Activated CD4-positive, alpha-beta T cell treated with anti-CD3 and anti-CD28 coated beads for 4 hours (primary cell): ENCODE measurements around the gene SGCD.

Source experiments
- DNase-seq, 2 donors: peaks; one replicate each; pipeline ENCODE4 v3.0.0-alpha.2; 2020

The SGCD gene

GRCh38 chr5:156405988-156406387 is 79.0 kb downstream of the SGCD start:
- no peak for DNase-seq

- DNase-seq, result no peak
Measured at GRCh38 chr5:156407251-156407650, 80.3 kb downstream of the SGCD start.

GRCh38 chr5:156409834-156410233 is 82.9 kb downstream of the SGCD start:
- no peak for DNase-seq

DNA sequence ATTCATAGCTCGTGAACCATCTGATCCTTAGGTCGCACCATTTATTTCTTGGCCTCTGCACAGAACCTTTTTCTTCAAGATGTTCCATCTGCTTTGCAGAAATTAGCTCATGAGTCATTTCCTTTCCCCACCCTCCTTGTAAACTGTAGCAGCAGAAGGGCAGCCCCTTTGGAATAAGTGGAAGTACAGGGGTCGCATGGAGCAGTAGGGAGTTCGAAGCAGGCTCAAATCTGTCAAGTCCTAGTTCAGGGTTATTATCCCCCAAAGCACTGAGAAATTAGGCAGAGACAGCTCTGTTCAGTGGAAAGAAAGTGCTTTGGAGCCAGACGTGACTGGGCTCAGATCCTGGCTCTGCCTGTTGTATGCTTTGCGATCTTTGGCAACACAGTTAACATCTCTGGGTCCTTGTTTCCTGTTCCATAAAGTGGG is 84.2 kb downstream of the SGCD start:
- DNase-seq, result no peak

GRCh38 chr5:156411957-156412356 is 85.0 kb downstream of the SGCD start:
- DNase-seq, result no peak

DNA sequence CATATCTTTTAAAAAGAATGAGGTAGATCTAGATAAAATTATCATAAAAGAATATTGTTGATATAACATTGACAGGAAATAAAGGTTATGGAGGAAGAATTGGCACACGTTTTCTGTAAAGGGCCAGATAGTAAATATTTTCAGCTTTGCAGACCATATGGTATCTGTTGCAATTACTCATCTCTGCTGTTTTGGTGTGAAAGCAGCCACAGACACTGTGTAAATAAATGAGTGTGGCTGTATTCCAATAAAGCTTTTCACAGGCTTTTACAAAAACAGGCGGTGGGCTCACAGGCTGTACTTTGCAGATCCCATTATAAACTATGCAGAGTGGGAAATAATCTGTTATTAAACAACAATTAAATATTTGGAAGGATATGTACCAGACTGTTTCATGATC is 87.4 kb downstream of the SGCD start:
- DNase-seq, result no peak

GRCh38 chr5:156419661-156420060 is 92.7 kb downstream of the SGCD start:
- DNase-seq, result no peak

DNA sequence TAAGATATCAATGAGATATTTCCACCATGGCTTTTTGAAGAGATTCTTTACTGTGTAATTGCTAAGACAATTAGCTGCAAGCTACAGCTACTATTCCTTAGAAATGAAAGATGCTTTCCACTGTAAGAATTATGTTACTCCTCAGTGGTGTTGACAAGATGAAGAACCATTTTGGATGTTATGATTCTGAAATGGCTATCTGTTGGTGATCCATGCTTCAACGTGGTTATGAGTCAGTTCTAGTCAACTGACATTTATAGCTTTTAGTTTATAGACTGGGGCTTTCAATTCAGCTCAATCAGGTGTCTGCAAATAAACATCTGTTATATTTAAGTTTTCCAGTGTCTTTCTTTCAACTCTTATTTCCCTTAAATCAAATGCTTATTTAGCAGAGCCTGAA is 93.7 kb downstream of the SGCD start:
- DNase-seq, result no peak

GRCh38 chr5:156421798-156422197 is 94.8 kb downstream of the SGCD start:
- DNase-seq, result no peak

DNA sequence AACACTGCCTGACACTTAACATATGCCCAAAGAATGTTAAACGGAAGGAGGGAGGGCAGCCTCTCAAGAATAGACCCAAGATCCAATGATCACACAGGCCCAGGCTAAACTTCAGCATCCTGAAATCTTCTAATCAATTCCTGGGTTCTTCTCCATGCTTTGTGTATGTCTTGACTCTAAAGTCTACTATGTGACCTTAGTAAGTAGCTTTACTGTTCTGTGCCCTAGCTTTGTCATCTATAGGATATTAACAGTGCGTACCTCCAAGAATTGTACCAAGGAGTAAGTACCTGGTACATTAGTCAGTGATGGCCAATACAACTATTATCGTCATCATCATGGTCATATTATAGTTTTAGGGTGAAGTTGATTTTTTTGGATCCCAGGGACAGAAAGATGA is 96.6 kb downstream of the SGCD start:
- DNase-seq, result no peak

DNA sequence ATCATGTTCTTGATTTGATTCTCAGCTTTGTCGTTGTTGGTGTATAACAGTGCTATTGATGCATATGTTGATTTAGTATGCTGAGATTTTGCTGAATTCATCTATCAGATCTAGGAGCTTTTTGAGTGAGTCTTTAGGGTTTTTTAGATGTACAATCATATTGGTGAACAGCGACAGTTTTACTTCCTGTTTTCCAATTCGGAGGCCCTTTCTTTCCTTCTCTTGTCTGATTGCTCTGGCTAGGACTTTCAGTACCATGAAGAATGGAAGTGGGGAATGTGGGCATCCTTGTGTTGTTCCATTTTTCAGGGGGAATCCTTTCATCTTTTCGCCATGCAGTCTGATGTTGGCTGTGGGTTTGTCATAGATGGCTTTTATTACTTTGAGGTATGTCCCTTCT is 100.4 kb downstream of the SGCD start:
- no peak for DNase-seq

DNA sequence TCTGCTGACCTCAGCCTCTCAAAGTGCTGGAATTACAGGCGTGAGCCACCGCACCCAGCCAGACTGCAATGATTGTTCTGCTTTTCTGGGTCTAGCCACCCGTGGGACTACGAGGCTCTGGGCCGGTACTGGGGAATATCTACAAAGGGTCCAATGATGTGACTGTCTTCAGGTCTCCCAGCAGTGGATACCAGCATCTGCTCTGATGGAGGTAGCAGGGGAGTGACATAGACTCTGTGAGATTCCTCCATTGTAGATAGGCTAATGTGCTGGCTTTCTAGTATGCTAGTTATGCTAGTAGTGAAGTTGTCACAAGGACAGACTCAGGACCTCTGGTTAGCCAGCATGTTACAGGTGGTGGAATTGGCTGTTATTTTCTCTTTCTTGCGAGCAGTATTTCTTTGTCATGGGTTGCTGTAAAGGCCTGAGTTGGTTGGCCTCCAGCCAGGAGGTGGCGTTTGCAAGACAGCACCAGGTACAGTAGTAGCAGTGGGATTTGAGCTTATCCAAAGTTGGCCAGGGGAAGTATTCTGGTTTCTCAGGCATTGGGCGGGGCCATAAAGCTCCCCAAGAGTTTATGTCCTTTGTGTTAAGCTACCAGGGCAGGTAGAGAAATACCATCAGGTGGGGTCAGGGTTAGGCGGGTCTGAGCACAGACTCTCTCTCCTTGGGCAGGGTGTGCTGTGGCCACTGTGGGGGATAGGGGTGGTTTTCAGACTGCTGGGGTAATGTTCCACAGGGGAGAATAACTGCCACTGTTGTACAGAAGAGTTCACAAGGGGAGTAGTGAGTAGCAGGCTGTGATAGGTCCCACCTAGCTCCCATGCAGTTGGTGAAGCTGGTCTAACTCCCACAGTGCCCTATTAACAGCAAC is 105.2 kb downstream of the SGCD start:
- DNase-seq, result no peak

DNA sequence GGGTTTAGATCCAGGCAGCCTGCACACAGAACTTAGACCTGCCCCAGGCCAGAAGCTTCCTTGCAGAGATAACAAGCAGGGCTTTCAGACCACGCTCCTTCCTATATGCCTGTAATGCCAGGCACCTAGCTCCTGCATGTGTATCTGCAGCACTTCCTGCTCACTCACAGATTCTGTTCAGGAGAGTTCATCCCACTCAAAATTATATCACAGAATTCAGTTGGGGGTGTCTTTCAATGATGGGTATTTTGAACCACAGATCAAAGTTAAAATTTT is 105.8 kb downstream of the SGCD start:
- DNase-seq, result no peak

- no peak for DNase-seq
Measured at GRCh38 chr5:156434471-156434870, 107.5 kb downstream of the SGCD start.

DNA sequence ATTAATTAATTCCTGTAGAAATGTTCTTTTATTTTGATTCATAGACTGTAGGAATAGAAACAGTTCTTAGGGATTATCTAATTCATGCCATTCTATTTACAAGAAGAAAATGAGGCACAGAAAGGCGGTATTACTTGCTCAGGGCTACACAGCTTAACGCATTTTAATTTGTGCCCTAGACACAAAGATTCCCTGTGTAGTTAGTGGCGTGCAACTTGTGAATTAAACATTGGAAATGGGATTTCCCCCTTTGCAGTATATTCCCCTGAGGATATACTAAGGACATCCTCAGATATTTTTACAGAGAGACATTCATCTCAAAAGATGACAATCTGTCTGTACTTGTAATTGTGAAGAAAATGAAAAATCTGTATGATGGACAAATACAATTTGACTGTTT is 108.1 kb downstream of the SGCD start:
- DNase-seq, result no peak

DNA sequence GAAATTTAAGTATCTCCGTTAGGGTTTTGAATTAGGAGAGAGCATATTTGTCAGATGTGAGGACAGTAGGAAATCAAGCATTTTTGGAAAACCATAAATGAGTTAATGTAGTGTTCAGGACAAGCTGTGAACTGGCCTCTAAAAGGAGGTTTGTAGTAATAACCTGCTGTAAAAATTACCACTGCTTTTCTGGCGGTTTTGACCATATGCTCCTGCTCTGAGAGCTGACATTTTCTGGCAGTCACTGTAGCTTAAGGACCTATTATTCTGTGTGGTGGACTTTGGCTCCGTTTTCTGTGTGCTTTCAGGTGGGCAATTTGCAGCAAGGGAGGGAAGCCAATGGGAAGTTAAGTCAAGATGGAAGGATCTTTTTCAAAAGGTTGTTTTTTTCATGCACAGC is 111.1 kb downstream of the SGCD start:
- DNase-seq, result no peak

GRCh38 chr5:156444753-156445291 is 117.9 kb downstream of the SGCD start:
- DNase-seq, result no peak

DNA sequence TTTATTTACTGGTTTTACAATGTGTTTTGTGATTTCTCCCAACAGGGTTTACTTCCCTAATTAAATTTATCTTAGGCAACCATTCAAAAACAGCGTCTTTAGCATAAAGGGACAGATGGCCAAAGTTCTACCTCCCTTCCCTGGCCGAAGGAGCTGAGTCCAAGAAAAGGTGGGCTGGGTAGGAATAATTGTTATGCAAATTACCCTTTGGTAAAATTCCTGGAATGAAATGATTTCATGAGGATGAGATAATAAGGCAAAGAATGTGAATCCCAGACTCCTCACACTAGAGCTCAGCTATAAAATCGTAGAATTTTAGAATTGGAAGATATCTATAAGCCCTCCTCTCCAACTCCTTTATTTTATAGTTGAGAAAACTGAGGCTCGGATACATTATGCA is 119.6 kb downstream of the SGCD start:
- DNase-seq, result no peak

DNA sequence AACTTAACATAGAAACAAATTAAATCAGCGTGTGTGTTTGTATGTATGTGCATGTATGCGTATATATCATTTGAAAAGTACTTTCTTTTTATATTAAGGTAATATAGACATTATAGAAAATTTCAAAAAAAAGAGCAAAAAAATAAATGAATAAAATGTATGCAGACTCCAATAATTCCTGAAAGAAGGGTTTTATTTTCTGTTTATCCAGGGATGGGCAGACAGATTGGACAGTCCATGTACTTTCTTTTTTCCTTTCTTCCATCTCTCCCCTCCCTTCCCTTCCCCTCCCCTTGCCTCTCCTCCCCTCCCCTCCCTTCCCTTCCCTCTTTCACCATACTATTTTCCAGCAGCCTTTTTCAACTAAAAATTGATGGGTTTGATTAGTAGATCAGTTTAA is 123.8 kb downstream of the SGCD start:
- DNase-seq, result no peak

- no peak for DNase-seq
Measured at GRCh38 chr5:156451505-156451904, 124.5 kb downstream of the SGCD start.

DNA sequence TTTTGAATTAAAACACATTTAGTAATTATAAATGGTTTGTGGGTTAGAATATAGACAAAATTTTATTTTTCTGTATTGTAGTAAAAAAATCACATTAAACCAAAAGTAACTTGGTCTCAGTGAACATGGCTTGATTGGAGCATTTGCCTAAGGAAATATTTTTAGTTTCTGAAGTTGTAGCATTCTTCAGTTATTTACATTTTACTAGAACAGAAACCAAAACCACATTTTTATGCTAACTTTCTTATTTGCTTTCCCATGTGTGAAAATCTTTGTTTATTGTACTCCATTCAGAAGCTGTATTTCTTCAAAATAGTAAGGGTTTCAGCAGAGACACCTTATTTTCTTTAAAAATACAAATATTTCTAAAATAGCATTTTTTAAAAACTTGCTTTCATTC is 129.9 kb downstream of the SGCD start:
- no peak for DNase-seq

GRCh38 chr5:156459812-156460385 is 132.9 kb downstream of the SGCD start:
- no peak for DNase-seq

DNA sequence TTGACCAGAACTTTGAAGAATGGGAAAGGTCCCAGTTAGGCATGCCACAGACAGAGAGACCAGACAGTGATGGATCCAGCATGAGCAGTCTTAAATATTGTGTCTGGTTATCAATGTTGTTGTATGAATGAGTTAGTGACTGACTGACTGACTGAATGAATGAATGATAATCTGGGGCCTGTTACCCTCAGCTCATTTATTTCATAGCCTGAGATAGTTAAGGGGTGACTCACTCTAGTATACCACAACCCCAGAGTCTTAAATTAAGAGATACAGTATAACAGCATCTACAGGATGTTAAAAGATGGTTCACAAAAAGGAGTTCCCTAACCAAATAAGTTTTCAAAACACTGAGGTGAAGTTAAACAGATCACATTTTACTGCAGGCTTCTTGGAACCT is 133.5 kb downstream of the SGCD start:
- DNase-seq, result no peak

DNA sequence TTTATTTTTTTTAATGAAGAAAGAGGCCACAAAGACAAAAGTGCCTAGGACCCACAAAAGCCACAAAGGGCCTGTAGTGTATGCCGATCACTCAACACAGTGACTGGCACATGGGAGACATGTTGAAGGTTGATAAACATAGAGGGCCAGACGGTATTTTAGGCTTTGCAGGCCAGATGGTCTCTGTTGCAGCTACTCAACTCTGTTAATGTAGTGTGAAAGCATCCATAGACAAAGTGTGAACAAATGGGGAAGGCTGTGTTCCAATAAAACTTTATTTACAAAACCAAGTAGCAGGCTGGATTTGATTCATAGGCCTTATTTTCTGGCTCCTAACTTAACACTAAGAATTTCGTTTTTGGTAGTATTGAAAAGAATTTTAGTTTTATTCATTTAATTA is 139.9 kb downstream of the SGCD start:
- DNase-seq, result no peak

GRCh38 chr5:156469636-156470035 is 142.7 kb downstream of the SGCD start:
- no peak for DNase-seq
